ENCODE measurements around the gene C20orf204.

GRCh38 chr20:64039293-64040160 lies 3.5 kb downstream of the C20orf204 start:
- TF ChIP-seq YY1 (IDR thresholded peaks at IDR 0.05; ENCODE audit: insufficient read depth, insufficient read length) (no peak), ZNF274 (IDR thresholded peaks at IDR 0.05; ENCODE audit: low read depth, low read length) (no peak)

Data from NT2/D1 (cell line).